ENCODE measurements around the gene KCNH2.

The KCNH2 gene

GRCh38 chr7:151018421-151019129 is 40.5 kb upstream of the KCNH2 start:
- Histone ChIP-seq H3K9ac (ENCODE audit: low read depth, low read length) (peak overlapping the region; percentile 35; the same call in 1 of the 2 replicates), H3K27me3 (ENCODE audit: insufficient read depth, low read length) (peaks cover 45% of the 10 kb centered on the region), H3K4me1 (ENCODE audit: insufficient read depth, low read length) (peaks cover 13% of the 10 kb centered on the region), H3K9me3 (ENCODE audit: insufficient read depth, low read depth, low read length) (no peaks in the 10 kb centered on the region), H3K4me3 (ENCODE audit: low read length) (peak overlapping the region; percentile 33), H3K36me3 (ENCODE audit: insufficient read depth, low read length) (no peaks in the 10 kb centered on the region), H3K27ac (ENCODE audit: low read depth, low read length) (no peak overlapping the region)
- 2% methylated on average over 81 of the region's 82 CpGs for WGBS

GRCh38 chr7:151017953-151018420 is 39.9 kb upstream of the KCNH2 start:
- Histone ChIP-seq H3K27ac (ENCODE audit: low read depth, low read length) (no peak overlapping the region), H3K36me3 (ENCODE audit: insufficient read depth, low read length) (no peaks in the 10 kb centered on the region), H3K4me1 (ENCODE audit: insufficient read depth, low read length) (peaks cover 15% of the 10 kb centered on the region), H3K27me3 (ENCODE audit: insufficient read depth, low read length) (peaks cover 48% of the 10 kb centered on the region), H3K9ac (ENCODE audit: low read depth, low read length) (0 out of 2 replicates have a peak overlapping the region, but pooled peaks have one; percentile 35), H3K4me3 (ENCODE audit: low read length) (peak overlapping the region; percentile 33), H3K9me3 (ENCODE audit: insufficient read depth, low read depth, low read length) (no peaks in the 10 kb centered on the region)
- 11% methylated on average over 34 of the region's 34 CpGs for WGBS

- peaks cover 19% of the 10 kb centered on the region for H3K4me1 ChIP-seq (ENCODE audit: insufficient read depth, low read length)
- H3K27ac ChIP-seq (ENCODE audit: low read depth, low read length) = no peak overlapping the region
- no peaks in the 10 kb centered on the region for H3K36me3 ChIP-seq (ENCODE audit: insufficient read depth, low read length)
- H3K4me3 ChIP-seq (ENCODE audit: low read length) = peak overlapping the region; percentile 33
- 75% methylated on average over 13 of the region's 13 CpGs for WGBS
- no peaks in the 10 kb centered on the region for H3K9me3 ChIP-seq (ENCODE audit: insufficient read depth, low read depth, low read length)
- H3K9ac ChIP-seq (ENCODE audit: low read depth, low read length) = no peak overlapping the region
- peaks cover 48% of the 10 kb centered on the region for H3K27me3 ChIP-seq (ENCODE audit: insufficient read depth, low read length)
Observed at GRCh38 chr7:151017370-151017952, 39.3 kb upstream of the KCNH2 start.

GRCh38 chr7:151016942-151017341 is 38.8 kb upstream of the KCNH2 start:
- Histone ChIP-seq H3K27ac (ENCODE audit: low read depth, low read length) (no peak overlapping the region), H3K9me3 (ENCODE audit: insufficient read depth, low read depth, low read length) (no peaks in the 10 kb centered on the region), H3K4me3 (ENCODE audit: low read length) (no peak overlapping the region), H3K27me3 (ENCODE audit: insufficient read depth, low read length) (peaks cover 48% of the 10 kb centered on the region), H3K36me3 (ENCODE audit: insufficient read depth, low read length) (no peaks in the 10 kb centered on the region), H3K9ac (ENCODE audit: low read depth, low read length) (no peak overlapping the region), H3K4me1 (ENCODE audit: insufficient read depth, low read length) (peaks cover 22% of the 10 kb centered on the region)
- WGBS = 87% methylated on average over 15 of the region's 15 CpGs

GRCh38 chr7:151016505-151016904 is 38.4 kb upstream of the KCNH2 start:
- Histone ChIP-seq H3K9ac (ENCODE audit: low read depth, low read length) (no peak overlapping the region), H3K4me1 (ENCODE audit: insufficient read depth, low read length) (peaks cover 22% of the 10 kb centered on the region)
- 85% methylated on average over 8 of the region's 8 CpGs for WGBS

GRCh38 chr7:151015967-151016366 is 37.8 kb upstream of the KCNH2 start:
- Histone ChIP-seq H3K36me3 (ENCODE audit: insufficient read depth, low read length) (no peaks in the 10 kb centered on the region), H3K27me3 (ENCODE audit: insufficient read depth, low read length) (peaks cover 48% of the 10 kb centered on the region), H3K4me3 (ENCODE audit: low read length) (no peak overlapping the region), H3K4me1 (ENCODE audit: insufficient read depth, low read length) (peaks cover 21% of the 10 kb centered on the region), H3K27ac (ENCODE audit: low read depth, low read length) (no peak overlapping the region), H3K9me3 (ENCODE audit: insufficient read depth, low read depth, low read length) (no peaks in the 10 kb centered on the region), H3K9ac (ENCODE audit: low read depth, low read length) (no peak overlapping the region)
- WGBS = 94% methylated on average over 5 of the region's 5 CpGs

More at GRCh38 chr7:151016505-151016904, 38.4 kb upstream of the KCNH2 start:
- H3K36me3 ChIP-seq (ENCODE audit: insufficient read depth, low read length) = no peaks in the 10 kb centered on the region
- H3K9me3 ChIP-seq (ENCODE audit: insufficient read depth, low read depth, low read length) = no peaks in the 10 kb centered on the region
- H3K27ac ChIP-seq (ENCODE audit: low read depth, low read length) = no peak overlapping the region
- peaks cover 48% of the 10 kb centered on the region for H3K27me3 ChIP-seq (ENCODE audit: insufficient read depth, low read length)
- no peak overlapping the region for H3K4me3 ChIP-seq (ENCODE audit: low read length)

GRCh38 chr7:151014950-151015349 is 36.8 kb upstream of the KCNH2 start:
- no peaks in the 10 kb centered on the region for H3K36me3 ChIP-seq (ENCODE audit: insufficient read depth, low read length)
- H3K9me3 ChIP-seq (ENCODE audit: insufficient read depth, low read depth, low read length) = no peaks in the 10 kb centered on the region
- no peak overlapping the region for H3K9ac ChIP-seq (ENCODE audit: low read depth, low read length)
- H3K27me3 ChIP-seq (ENCODE audit: insufficient read depth, low read length) = peaks cover 41% of the 10 kb centered on the region
- H3K4me3 ChIP-seq (ENCODE audit: low read length) = no peak overlapping the region
- WGBS = 88% methylated on average over 8 of the region's 8 CpGs
- H3K4me1 ChIP-seq (ENCODE audit: insufficient read depth, low read length) = peaks cover 20% of the 10 kb centered on the region
- H3K27ac ChIP-seq (ENCODE audit: low read depth, low read length) = no peak overlapping the region

GRCh38 chr7:151013733-151014497 is 35.8 kb upstream of the KCNH2 start:
- peak overlapping the region; percentile 57 for H3K4me3 ChIP-seq (ENCODE audit: low read length)
- H3K9ac ChIP-seq (ENCODE audit: low read depth, low read length) = peak overlapping the region; percentile 21; the same call in 1 of the 2 replicates
- peaks cover 23% of the 10 kb centered on the region for H3K4me1 ChIP-seq (ENCODE audit: insufficient read depth, low read length)
- H3K36me3 ChIP-seq (ENCODE audit: insufficient read depth, low read length) = no peaks in the 10 kb centered on the region
- WGBS = 67% methylated on average over 55 of the region's 55 CpGs
- H3K27ac ChIP-seq (ENCODE audit: low read depth, low read length) = no peak overlapping the region
- no peaks in the 10 kb centered on the region for H3K9me3 ChIP-seq (ENCODE audit: insufficient read depth, low read depth, low read length)
- H3K27me3 ChIP-seq (ENCODE audit: insufficient read depth, low read length) = peaks cover 31% of the 10 kb centered on the region

- peaks cover 25% of the 10 kb centered on the region for H3K27me3 ChIP-seq (ENCODE audit: insufficient read depth, low read length)
- no peak overlapping the region for H3K9ac ChIP-seq (ENCODE audit: low read depth, low read length)
- peak overlapping the region; percentile 42 for H3K4me3 ChIP-seq (ENCODE audit: low read length)
- WGBS = 55% methylated on average over 26 of the region's 26 CpGs
- no peak overlapping the region for H3K27ac ChIP-seq (ENCODE audit: low read depth, low read length)
- H3K4me1 ChIP-seq (ENCODE audit: insufficient read depth, low read length) = peaks cover 24% of the 10 kb centered on the region
- H3K9me3 ChIP-seq (ENCODE audit: insufficient read depth, low read depth, low read length) = no peaks in the 10 kb centered on the region
- H3K36me3 ChIP-seq (ENCODE audit: insufficient read depth, low read length) = no peaks in the 10 kb centered on the region
Observed at GRCh38 chr7:151013356-151013732, 35.2 kb upstream of the KCNH2 start.

GRCh38 chr7:151012911-151013347 is 34.8 kb upstream of the KCNH2 start:
- WGBS = 33% methylated on average over 23 of the region's 23 CpGs
- Histone ChIP-seq H3K4me3 (ENCODE audit: low read length) (peak overlapping the region; percentile 42), H3K9me3 (ENCODE audit: insufficient read depth, low read depth, low read length) (no peaks in the 10 kb centered on the region), H3K9ac (ENCODE audit: low read depth, low read length) (no peak overlapping the region), H3K36me3 (ENCODE audit: insufficient read depth, low read length) (no peaks in the 10 kb centered on the region), H3K27me3 (ENCODE audit: insufficient read depth, low read length) (peaks cover 22% of the 10 kb centered on the region), H3K27ac (ENCODE audit: low read depth, low read length) (no peak overlapping the region), H3K4me1 (ENCODE audit: insufficient read depth, low read length) (peaks cover 28% of the 10 kb centered on the region)

Data from HUES64 (cell line).